Urothelium cell line (cell line): ENCODE measurements around the gene FAM229B.
A peak's percentile ranks its signal among the peaks of the same experiment; 100 is the strongest.
"Not testable (repeated sequence)": the region's sequence is repeated elsewhere in the genome, so short reads cannot be mapped to it uniquely, and the experiment has no call there.

Experiments
- DNase-seq: peaks from one replicate; pipeline ENCODE4 v3.0.0; 2011; ENCODE audit warnings: low spot score, mixed read lengths
- FAIRE-seq: peaks from 2 replicates; lab custom pipeline; 2011; peaks lifted over from hg19 to GRCh38; lab: Jason Lieb, UNC

The FAM229B gene

GRCh38 chr6:112062966-112063365 is 24.4 kb upstream of the FAM229B start:
- DNase-seq = no peak
- FAIRE-seq = no peak

GRCh38 chr6:112065426-112065986 is 21.9 kb upstream of the FAM229B start:
- FAIRE-seq = no peak

GRCh38 chr6:112066606-112067005 is 20.8 kb upstream of the FAM229B start:
- FAIRE-seq (no peak), DNase-seq (no peak)

More at GRCh38 chr6:112065426-112065986, 21.9 kb upstream of the FAM229B start:
- DNase-seq = no peak

GRCh38 chr6:112081569-112081968 is 5.8 kb upstream of the FAM229B start:
- FAIRE-seq (no peak), DNase-seq (no peak)

- DNase-seq = no peak
- no peak for FAIRE-seq
Observed at GRCh38 chr6:112085286-112086065, 1.9 kb upstream of the FAM229B start.

GRCh38 chr6:112086744-112087135 is 651 bp upstream of the FAM229B start:
- FAIRE-seq (no peak), DNase-seq (peak; percentile 28)

- no peak for FAIRE-seq
- DNase-seq = no peak
Observed at GRCh38 chr6:112087916-112088315, 525 bp downstream of the FAM229B start.

GRCh38 chr6:112096901-112097300 is 9.5 kb downstream of the FAM229B start:
- no peak for FAIRE-seq

GRCh38 chr6:112100561-112100960 is 13.2 kb downstream of the FAM229B start:
- no peak for FAIRE-seq
- DNase-seq = no peak

More at GRCh38 chr6:112096901-112097300, 9.5 kb downstream of the FAM229B start:
- no peak for DNase-seq

- DNase-seq, FAIRE-seq: not testable (repeated sequence)
Observed at GRCh38 chr6:112106026-112106425, 18.6 kb downstream of the FAM229B start.

GRCh38 chr6:112106562-112106961 is 19.2 kb downstream of the FAM229B start:
- FAIRE-seq = no peak
- no peak for DNase-seq

GRCh38 chr6:112109262-112109661 is 21.9 kb downstream of the FAM229B start:
- DNase-seq (no peak), FAIRE-seq (no peak)

GRCh38 chr6:112113431-112113830 is 26.0 kb downstream of the FAM229B start:
- FAIRE-seq (no peak), DNase-seq (no peak)

- FAIRE-seq = no peak
- DNase-seq = no peak
Observed at GRCh38 chr6:112113918-112114317, 26.5 kb downstream of the FAM229B start.

GRCh38 chr6:112114577-112115223 is 27.3 kb downstream of the FAM229B start:
- FAIRE-seq (no peak), DNase-seq (no peak)

GRCh38 chr6:112116221-112116620 is 28.8 kb downstream of the FAM229B start:
- FAIRE-seq = no peak

GRCh38 chr6:112117554-112117953 is 30.2 kb downstream of the FAM229B start:
- FAIRE-seq = no peak
- DNase-seq = peak; percentile 33

More at GRCh38 chr6:112116221-112116620, 28.8 kb downstream of the FAM229B start:
- DNase-seq = no peak

GRCh38 chr6:112118034-112118433 is 30.6 kb downstream of the FAM229B start:
- no peak for DNase-seq
- no peak for FAIRE-seq

- FAIRE-seq = no peak
- DNase-seq = no peak
Observed at GRCh38 chr6:112122756-112123155, 35.4 kb downstream of the FAM229B start.

GRCh38 chr6:112123982-112124381 is 36.6 kb downstream of the FAM229B start:
- FAIRE-seq = no peak
- DNase-seq = no peak

- FAIRE-seq (no peak), DNase-seq (no peak)
Observed at GRCh38 chr6:112128208-112128607, 40.8 kb downstream of the FAM229B start.

- FAIRE-seq = no peak
- no peak for DNase-seq
Observed at GRCh38 chr6:112130878-112131277, 43.5 kb downstream of the FAM229B start.
